Measurements from ENCODE around the gene PRDM16. TPM values are rescaled to one million over a fixed set of nuclear protein-coding genes. Genes with fewer than 3 reads are reported as not detected.
"Not testable (repeated sequence)": the region's sequence is repeated elsewhere in the genome, so short reads cannot be mapped to it uniquely, and the experiment has no call there.

PRDM16 gene
- total RNA-seq, 1 experiment from 2014 or later, result 0.95 TPM

DNA sequence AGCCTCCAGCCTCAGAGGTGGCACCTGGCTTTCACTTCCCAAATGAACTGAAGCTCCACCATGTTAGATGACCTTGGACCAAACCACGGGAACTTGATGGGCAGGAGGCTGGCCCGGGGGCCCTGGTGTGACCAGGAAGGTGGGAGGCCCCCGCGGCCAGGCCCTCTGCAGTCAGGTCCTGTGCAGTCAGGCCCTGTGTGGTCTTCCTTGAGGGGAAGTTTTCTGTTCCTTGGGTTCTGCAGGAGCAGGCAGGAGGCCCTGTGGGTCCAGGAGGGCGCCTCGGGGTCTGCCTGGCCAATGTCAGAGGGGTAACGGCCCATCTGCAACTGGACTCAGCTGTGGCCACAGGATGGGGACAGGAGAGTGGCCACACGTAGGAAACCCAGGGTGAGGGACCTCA, 13.0 kb downstream of the PRDM16 start:
- no peak for DNase-seq
- no peaks in the 10 kb centered on the region for H3K9me3 ChIP-seq
- no peaks in the 10 kb centered on the region for H3K27me3 ChIP-seq
- H3K36me3 ChIP-seq, result no peaks in the 10 kb centered on the region
- H3K4me3 ChIP-seq, result no peak overlapping the region

DNA sequence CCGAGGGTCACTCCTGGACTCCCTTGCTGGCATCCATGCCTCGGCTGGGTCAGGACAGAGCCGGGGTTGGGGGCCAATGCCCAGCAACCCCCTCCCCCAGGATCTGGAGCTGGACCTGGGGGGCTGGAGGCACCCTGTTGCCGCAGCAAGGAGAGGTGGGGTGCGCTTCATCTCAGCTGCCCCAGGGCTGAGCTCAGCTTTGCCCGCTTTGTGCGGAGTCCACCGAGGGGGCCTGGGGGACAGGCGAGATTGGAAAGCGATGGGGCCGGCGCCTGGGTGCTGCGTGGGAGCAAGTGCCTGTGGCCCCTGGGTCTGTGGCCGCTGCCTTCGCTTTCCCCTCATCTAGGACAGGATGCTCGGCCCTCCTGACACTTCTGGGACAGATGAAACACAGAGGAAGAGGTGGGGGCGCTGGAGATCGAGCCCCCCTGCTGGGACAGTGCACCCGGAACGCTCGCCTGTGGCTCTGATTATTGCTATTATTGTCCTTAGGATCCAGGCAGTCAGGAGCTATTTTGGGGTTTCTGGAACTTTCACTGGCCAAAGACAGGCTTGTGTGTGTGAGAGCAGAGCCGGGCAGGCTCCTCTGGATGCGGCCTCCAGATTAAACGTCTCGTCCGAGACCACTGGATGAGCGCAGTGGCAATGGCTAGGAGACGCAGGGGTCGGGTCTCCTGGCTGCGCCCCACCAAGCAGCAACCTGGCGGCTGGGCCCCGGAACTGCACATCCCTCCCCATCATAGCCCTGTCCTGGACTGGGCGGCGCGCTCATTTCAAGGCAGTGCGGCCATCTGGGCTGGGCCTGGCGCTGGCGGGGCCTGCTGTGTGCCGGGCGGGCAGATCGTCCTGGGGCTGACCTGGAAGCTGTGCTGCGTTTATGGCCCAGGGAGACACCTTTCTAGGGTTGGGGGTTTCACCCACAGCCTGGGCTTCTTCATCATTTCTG, 13.8 kb downstream of the PRDM16 start:
- no peak for DNase-seq
- Histone ChIP-seq H3K27me3 (no peaks in the 10 kb centered on the region), H3K4me3 (no peak overlapping the region), H3K36me3 (no peaks in the 10 kb centered on the region), H3K9me3 (no peaks in the 10 kb centered on the region)

DNA sequence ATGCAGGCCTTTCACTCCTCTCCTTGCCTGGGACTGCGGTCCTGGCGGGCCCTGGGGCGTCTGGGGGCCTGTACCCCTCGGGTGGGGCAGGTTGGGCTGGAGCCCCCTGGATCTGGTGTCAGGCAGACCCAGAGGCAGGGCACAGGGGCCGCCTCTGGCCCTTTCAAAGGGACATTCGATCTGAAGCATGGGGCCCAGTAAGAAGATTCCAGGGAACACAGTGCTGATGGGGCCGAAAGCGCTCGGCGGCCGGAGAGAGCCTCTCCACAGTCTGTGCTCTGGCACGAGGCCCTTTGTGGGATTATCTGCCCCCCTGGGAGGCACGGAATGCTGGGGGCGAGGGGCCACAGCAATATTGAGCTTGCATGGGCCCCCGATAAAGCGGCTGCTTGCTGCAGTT, 15.2 kb downstream of the PRDM16 start:
- Histone ChIP-seq H3K9me3 (no peaks in the 10 kb centered on the region), H3K27me3 (no peaks in the 10 kb centered on the region), H3K36me3 (no peaks in the 10 kb centered on the region), H3K4me3 (no peak overlapping the region)
- no peak for DNase-seq

DNA sequence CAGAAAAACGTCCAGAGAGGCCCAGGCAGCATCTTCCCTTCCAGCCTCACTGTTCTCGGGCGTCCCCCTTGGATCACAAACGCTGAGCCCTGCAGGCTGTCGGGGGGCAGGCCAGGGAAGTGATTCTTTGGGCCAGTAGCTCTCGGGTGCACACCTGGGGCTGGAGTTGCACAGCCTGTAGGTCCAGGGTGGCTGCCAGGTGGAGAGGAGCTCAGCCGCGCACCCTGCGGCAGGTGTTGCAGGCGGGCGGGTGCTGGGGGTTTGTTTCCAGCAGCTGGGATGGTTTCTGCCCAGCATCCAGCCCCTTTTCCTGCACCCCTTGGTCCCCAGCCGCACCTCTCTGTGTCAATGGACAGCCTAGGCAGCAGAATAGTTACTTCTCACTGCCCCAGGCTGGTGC, 15.7 kb downstream of the PRDM16 start:
- Histone ChIP-seq H3K27me3 (no peaks in the 10 kb centered on the region), H3K36me3 (no peaks in the 10 kb centered on the region)
- no peak for DNase-seq

DNA sequence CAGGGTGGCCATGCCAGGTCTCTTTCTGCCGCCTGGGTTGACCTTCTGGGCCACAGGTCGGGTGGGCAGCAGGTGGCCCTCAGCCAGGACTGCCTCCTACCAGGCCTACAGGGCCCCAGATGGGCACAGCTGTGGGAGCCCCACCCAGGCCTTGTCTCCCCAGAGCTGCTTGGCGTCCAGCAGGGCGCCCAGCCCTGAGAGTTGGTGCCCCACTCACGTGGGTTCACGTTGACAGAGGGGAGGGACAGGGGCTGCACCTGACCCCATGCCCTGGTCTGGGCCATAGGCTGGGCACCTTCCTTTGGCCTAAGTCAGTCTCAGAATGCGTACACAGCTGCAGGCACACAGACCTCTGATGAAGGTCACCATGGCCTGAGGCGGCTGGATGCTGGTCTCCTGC, 16.7 kb downstream of the PRDM16 start:
- no peaks in the 10 kb centered on the region for H3K9me3 ChIP-seq
- H3K4me3 ChIP-seq, result no peak overlapping the region
- no peak for DNase-seq
- H3K36me3 ChIP-seq, result no peaks in the 10 kb centered on the region
- no peaks in the 10 kb centered on the region for H3K27me3 ChIP-seq

More for the DNA sequence above, 15.7 kb downstream of the PRDM16 start:
- Histone ChIP-seq H3K4me3 (no peak overlapping the region), H3K9me3 (no peaks in the 10 kb centered on the region)

DNA sequence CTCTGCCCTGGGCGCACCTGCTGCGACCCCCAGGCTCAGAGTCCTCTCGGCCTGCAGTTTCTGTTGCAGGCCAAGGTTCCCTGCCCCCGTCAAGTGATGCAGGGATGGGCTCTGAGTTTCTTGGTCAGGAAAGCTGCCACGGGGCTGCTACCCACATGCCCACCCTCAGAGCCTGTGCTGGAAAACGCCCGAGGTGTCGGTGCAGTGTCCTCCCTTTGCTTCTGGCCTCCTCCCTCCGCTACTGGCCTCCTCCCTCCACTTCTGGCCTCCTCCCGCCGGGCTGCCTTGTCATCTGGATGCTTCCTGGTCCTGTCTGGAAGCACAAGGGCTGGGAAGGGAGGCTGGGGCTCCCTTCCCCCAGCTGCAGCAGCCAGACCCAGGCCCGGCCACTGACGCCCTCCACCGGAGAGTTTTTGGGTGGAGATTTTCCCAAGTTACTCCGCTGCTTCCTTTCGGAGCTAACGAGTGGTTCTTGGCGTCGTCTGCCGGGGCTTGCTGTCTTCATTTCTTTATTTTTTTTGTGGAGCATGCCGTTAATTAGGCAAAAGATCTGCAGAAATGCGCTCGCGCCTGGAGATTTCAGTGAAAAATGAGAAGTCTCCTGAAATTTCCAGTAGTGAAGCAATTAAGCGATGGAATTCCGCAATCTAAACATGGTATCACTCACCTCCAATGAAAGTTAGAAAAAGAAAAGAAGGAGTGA, 17.4 kb downstream of the PRDM16 start:
- no peaks in the 10 kb centered on the region for H3K9me3 ChIP-seq
- no peak overlapping the region for H3K4me3 ChIP-seq
- no peaks in the 10 kb centered on the region for H3K36me3 ChIP-seq
- no peaks in the 10 kb centered on the region for H3K27me3 ChIP-seq
- no peak for DNase-seq

DNA sequence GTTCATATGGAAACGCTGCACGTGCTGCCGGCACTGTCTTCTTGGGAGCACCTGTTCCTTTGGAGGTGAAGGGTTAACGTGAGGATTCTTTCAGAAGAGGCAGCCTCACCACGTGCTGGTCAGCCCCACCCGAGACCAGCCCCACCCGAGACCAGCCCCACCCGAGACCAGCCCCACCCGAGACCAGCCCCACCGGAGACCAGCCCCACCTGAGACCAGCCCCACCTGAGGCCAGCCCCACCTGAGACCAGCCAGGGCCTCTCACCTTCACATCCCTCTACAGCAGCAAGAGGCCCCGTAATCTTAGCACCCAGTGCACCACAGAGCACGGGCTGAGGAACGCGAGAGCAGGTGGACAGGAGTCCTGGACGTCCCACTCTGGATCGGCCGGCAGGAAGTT, 18.0 kb downstream of the PRDM16 start:
- no peak for DNase-seq
- no peaks in the 10 kb centered on the region for H3K36me3 ChIP-seq
- no peaks in the 10 kb centered on the region for H3K27me3 ChIP-seq
- H3K4me3 ChIP-seq, result no peak overlapping the region
- H3K9me3 ChIP-seq, result no peaks in the 10 kb centered on the region

DNA sequence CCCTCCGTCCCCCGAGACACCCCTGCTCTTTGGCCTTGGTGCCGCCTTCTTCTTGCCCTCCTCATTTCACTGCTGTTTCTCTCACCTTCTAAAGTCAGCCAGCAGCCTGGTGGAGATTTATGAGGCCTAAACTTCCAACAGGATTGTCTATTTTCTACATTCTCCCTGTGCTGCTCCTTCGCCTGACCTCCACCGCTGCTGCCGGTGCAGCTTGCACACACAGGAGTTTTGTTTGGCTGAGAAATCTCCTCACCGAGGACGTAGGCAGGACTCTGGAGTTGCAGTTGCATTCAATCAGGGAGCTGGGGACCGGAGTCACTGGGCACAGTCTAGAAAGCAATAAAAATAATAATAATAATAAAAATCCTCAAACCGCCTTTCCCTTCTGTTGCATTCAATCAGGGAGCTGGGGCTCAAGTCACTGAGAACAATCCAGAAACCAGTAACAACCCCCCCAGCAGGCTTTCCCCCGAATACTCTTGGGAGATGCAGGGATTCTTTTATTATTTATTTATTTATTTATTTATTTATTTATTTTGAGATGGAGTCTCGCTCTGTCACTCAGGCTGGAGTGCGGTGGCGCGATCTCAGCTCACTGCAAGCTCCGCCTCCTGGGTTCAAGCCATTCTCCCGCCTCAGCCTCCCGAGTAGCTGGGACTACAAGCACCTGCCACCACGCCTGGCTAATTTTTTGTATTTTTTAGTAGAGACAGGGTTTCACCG, 19.1 kb downstream of the PRDM16 start:
- H3K27me3 ChIP-seq, H3K36me3 ChIP-seq, DNase-seq, H3K9me3 ChIP-seq, H3K4me3 ChIP-seq: not testable (repeated sequence)

DNA sequence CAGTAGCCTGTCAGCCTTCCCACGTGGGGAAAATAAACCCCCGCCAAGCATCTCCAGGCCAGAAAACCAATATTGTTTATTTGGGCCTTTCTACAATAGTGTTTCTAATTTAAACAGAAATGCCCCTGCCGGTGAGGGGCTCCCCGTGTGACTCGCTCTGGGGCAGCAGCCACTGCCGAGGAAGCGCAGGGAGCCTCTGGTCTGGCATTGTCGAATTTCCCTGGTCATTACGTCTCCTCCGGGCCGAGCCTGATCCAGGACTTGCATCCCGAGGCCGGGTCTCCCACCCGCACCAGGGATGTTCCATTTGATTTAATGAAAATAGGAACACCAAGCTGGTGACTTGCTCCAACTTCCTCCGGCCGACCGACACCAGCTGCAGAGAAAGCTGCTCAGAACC, 20.5 kb downstream of the PRDM16 start:
- DNase-seq, result no peak
- Histone ChIP-seq H3K9me3 (no peaks in the 10 kb centered on the region), H3K36me3 (no peaks in the 10 kb centered on the region), H3K4me3 (no peak overlapping the region), H3K27me3 (no peaks in the 10 kb centered on the region)

DNA sequence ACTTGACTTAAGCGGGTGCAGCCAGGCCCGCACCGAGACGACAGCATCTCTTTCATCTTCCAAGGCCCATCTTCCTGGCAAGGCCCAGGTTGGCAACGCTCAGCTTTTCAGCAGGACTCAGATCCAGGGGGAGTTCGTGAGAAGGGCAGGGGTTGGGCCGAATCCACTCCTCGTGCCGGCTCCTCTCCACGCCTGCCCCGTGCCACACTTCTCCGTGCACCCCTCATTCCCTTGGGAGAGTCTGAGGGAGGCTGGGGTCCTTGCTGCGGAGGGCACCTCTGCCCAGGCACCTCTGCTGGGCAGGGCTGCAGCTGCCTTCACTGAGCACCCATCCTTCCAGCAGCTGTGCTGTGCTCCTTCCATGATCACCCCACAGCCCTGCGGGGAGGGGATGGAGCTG, 22.3 kb downstream of the PRDM16 start:
- no peak for DNase-seq
- H3K9me3 ChIP-seq, result no peaks in the 10 kb centered on the region
- H3K27me3 ChIP-seq, result no peaks in the 10 kb centered on the region
- H3K4me3 ChIP-seq, result no peak overlapping the region
- H3K36me3 ChIP-seq, result no peaks in the 10 kb centered on the region

DNA sequence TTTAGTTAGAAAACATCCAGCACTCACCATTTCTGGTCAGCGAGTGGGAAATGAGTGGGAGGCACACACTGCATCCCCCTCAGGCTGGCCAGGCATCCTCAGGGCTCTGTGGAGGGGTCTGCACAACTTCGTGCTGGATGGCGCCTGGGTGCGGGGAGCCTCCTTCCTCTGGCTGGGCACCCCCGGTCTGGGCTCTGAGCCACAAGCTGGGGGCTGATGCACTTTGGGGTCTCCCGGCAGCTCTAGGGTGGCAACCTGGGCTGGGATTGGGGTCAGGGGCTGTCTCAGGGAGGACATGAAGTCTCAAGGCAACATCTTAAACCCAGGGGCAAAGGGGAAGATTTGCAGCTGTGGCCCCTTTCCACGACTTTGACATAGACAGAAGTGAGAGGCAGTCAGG, 23.5 kb downstream of the PRDM16 start:
- Histone ChIP-seq H3K27me3 (no peaks in the 10 kb centered on the region), H3K36me3 (no peaks in the 10 kb centered on the region), H3K4me3 (no peak overlapping the region), H3K9me3 (no peaks in the 10 kb centered on the region)
- no peak for DNase-seq

DNA sequence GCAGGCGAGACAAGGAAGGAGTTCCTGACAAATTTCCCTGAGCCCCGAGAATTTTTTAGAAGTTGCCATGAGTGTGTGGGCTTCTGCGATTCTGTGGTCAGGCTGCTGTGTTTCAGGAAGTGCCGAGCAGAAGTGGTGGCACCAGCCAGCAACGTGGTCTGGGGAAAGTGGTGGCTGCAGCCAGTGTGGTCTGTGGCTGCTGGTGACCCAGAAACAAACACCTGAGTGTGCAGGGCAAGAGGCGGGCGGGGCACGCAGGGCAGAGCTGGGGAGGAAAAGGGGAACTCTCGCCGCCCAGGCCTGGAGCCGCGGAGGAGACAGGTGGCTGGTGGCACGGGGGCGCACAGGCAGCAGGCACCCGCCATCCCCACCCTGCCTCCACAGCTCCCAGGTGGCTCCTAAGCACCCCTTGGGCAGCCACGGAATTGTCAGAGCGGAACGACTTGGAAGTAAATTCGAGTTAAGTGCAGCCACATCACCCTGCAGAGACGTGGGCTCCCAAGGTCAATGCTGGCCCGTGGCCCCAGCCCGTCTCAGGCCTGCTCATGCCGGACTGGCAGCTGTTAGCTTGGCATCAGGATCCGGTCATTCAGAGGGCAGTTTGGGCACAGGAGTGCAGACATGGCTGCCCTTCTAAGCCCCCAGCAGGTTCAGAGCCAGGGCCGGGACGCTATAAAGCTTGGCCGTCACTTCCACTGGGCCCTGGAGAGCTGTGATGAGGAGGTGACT, 25.1 kb downstream of the PRDM16 start:
- DNase-seq, result no peak
- Histone ChIP-seq H3K4me3 (no peak overlapping the region), H3K9me3 (no peaks in the 10 kb centered on the region), H3K27me3 (no peaks in the 10 kb centered on the region), H3K36me3 (no peaks in the 10 kb centered on the region)

DNA sequence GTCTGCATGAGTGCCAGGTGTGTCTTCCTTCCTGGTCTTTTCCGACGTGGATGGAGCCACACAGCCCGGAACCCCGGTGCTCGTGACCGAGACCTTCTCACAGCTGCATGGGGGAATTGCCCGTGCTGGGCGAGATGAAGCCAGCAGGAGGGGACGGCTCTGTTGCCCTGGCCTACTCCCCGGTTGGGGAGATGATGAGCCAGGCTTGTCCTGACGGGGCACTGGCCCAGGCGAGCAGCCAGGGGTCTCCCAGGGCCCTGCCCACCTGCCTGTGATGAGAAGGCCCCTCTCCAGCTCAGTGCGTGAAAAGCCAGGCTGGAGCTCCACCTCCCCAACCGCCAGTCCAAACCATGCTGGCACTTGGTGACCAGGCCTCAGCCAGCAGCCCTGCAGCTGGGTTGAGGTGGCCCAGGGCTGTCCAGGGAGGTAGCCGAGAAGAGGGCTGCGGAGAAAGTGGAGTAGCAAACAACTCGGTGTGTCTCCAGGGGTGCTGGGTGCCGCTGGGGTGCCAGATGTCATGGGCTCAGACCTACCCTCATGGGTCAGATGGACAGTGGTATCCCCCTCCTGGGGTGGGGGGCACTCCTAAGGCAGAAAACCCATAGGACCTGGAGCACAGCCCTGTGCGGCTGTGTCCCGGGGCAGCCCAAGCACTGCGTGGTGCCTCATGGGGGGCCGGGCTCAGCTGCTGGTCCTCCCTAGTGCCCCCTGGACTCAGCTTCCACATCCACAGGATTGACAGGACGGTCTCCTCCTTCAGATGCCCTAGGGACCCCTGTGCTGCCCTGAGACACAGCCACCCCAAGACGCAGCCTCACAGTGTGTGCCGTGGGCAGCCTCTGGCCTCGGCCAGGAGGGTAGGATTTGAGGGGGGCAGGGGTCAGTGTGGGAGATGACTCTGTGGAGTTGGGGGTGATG, 26.1 kb downstream of the PRDM16 start:
- Histone ChIP-seq H3K36me3 (no peaks in the 10 kb centered on the region), H3K27me3 (no peaks in the 10 kb centered on the region), H3K4me3 (no peak overlapping the region), H3K9me3 (no peaks in the 10 kb centered on the region)
- no peak for DNase-seq

DNA sequence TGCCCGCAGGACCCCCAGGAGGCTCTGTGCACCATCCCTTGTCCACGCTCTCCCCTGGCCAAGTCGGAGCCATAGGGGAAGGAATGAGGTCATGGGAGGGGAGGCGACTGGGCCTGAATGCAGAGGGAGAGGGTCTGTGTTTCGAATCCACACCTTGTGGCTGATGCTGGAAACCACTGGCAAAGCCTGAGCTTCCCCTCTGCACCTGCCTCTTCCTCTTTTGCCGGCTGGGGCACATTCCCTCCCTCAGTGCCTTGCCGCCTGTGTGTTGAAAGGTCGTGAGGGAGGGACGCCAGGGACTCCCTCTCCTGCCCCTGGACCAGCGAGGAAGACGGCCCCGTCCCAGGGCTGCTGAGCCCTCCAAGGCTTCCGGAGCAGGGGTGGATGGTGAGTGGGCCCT, 27.3 kb downstream of the PRDM16 start:
- DNase-seq, result no peak
- no peaks in the 10 kb centered on the region for H3K36me3 ChIP-seq
- no peaks in the 10 kb centered on the region for H3K27me3 ChIP-seq
- H3K4me3 ChIP-seq, result no peak overlapping the region
- H3K9me3 ChIP-seq, result no peaks in the 10 kb centered on the region

DNA sequence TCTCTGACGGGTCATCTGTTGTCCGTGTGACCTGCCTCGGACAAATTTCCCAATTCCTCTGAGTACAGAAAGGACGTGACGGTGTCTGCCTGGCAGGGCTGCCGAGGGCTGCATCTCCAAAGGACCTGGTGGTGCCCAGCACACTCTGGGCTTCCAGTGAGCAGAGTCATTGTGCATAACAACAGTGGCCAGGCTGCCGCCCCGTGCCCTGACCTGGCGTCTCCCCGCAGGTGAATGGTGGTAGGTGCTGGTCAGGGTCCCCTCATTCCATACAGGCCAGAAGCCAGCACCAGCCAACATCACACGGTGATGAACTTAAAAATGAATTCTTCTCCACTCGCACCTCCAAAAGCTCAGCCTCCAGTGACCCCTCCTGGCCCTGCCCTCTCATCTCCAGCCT, 28.2 kb downstream of the PRDM16 start:
- Histone ChIP-seq H3K27me3 (no peaks in the 10 kb centered on the region), H3K4me3 (no peak overlapping the region), H3K36me3 (no peaks in the 10 kb centered on the region), H3K9me3 (no peaks in the 10 kb centered on the region)
- DNase-seq, result no peak

DNA sequence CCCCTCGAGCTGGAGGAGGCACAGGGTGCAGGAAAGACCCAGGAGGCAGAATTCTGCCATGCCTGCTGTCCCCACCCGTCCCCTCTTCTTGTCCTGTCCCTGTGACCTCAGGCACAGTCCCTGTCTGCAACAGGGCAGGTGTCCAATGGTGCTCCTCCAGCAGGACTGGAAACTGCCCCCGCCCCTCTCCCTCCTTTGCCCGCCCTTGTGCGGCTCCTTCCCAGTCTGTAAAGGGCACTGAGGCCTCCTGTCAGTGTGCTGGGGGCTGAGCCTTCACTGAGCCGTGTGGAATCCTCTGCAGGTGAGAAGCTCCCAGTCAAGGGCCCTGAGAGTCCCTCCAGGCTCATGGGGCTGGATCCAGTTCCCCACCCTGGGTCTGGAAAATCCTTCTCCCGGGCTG, 28.9 kb downstream of the PRDM16 start:
- Histone ChIP-seq H3K36me3 (no peaks in the 10 kb centered on the region), H3K27me3 (no peaks in the 10 kb centered on the region), H3K9me3 (no peaks in the 10 kb centered on the region), H3K4me3 (no peak overlapping the region)
- no peak for DNase-seq

Data from MG63 (cell line).